MM.1S (cell line): Measurements from ENCODE around the gene ZFYVE28.

Source experiments
- CTCF ChIP-seq: fragments of 300-600 bp; sonication (generic); IDR thresholded peaks from 2 replicates; pipeline ENCODE4 v1.5.1; 2016; ENCODE audit warnings: antibody characterized with exemption, low read length, mixed read lengths
- EZH2 ChIP-seq: fragments of 300-600 bp; sonication (generic); optimal IDR thresholded peaks from 2 replicates; pipeline ENCODE3; 2017; ENCODE audit warnings: low read depth, mild to moderate bottlenecking, antibody characterized with exemption, low read length, mixed read lengths

GRCh38 chr4:2269618-2270163 lies 148.8 kb downstream of the ZFYVE28 start:
- no peak for TF ChIP-seq CTCF
- no peak for TF ChIP-seq EZH2
